G401 (cell line): ENCODE results near the gene IQCH. TPM values are rescaled to one million over a fixed set of nuclear protein-coding genes. Genes with fewer than 3 reads are reported as not detected.
A peak's percentile ranks its signal among the peaks of the same experiment; 100 is the strongest.
"Not testable (repeated sequence)": the region's sequence is repeated elsewhere in the genome, so short reads cannot be mapped to it uniquely, and the experiment has no call there.

Experiments used
- DNase-seq: peaks from one replicate; pipeline ENCODE4 v3.0.0-alpha.2; 2015; ENCODE audit warnings: low spot score
- in situ Hi-C: cut with HindIII; loops from 2 replicates; pipeline ENCODE4 v1.10.0; 2016; ENCODE audit warnings: low sequenced_read_pairs, mixed read lengths
- total RNA-seq: library from RNA; depleted of rRNA; stranded (reverse); fragments of >200 nt; shearing (Covaris generic); gene quantifications from 2 replicates; pipeline ENCODE4 v1.2.3, GENCODE V29; 2014

The IQCH gene
- total RNA-seq, 1 experiment from 2014 or later, result 10.1 TPM

GRCh38 chr15:67335534-67336222, 81.1 kb downstream of the IQCH start:
- in situ Hi-C loops, result no loop called here
- no peak for DNase-seq

- DNase-seq, result no peak
- in situ Hi-C loops, result no loop called here
These were observed 86.0 kb downstream of the IQCH start for GRCh38 chr15:67340630-67341029.

DNA sequence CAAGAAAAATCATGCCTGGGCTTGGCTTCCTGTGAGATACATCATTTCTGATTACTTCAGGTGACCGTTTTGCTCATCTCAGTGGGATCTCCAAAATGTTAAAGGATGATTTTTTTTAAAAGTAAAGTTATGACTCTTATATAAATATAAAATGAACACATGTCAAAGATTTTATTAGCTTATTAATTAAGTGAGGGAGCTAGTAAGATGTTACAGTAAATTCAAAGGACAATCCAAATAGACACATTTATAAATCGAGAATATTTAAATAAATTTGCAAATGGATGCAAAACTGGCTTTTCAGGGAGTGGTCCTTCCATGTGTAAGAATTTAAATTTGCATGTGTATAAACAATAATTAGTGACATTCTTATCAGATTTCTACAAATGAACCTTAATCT, 87.0 kb downstream of the IQCH start:
- no peak for DNase-seq
- in situ Hi-C loops, result no loop called here

GRCh38 chr15:67343206-67343605, 88.6 kb downstream of the IQCH start:
- in situ Hi-C loops, result no loop called here

DNA sequence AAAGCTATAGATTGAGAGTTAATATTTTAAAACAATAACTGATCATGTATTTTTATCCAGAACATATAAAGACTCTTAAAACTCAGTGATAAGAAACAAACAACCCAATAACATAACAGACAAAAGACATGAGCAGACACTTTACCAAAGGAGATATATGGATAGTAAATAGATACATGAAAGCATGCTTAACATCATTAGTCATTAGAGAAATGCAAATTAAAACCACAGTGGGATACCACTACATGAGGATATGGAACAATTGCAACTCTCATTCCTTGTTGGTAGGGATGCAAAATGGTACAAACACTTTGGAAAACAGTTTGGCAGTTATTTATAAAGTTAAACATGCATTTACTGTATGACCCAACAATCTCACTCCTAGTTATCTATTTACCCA, 95.0 kb downstream of the IQCH start:
- DNase-seq, result no peak
- in situ Hi-C loops, result no loop called here

More at GRCh38 chr15:67343206-67343605, 88.6 kb downstream of the IQCH start:
- no peak for DNase-seq

GRCh38 chr15:67350042-67350441, 95.5 kb downstream of the IQCH start:
- DNase-seq, result no peak
- in situ Hi-C loops, result no loop called here

GRCh38 chr15:67358391-67358790, 103.8 kb downstream of the IQCH start:
- in situ Hi-C loops, result no loop called here
- no peak for DNase-seq

DNA sequence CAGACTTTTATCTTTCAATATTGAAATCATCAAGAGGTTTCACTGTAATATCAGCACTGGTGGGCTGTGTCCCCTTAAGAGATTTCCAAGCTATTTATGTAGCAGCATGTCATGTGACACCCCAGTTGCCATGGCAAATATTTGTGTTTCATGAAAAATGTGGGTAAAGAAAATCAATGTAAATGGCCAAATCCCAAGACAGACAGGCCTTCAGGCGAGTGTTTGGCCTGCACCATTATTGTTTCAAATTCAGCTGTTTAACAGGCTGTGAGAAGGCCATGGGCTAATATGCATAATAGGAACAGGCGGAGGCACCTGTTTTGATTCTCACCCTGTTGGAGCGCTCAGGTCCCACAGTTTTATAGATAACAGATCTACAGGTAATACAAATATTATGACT, 104.2 kb downstream of the IQCH start:
- in situ Hi-C loops, result no loop called here
- DNase-seq, result no peak

DNA sequence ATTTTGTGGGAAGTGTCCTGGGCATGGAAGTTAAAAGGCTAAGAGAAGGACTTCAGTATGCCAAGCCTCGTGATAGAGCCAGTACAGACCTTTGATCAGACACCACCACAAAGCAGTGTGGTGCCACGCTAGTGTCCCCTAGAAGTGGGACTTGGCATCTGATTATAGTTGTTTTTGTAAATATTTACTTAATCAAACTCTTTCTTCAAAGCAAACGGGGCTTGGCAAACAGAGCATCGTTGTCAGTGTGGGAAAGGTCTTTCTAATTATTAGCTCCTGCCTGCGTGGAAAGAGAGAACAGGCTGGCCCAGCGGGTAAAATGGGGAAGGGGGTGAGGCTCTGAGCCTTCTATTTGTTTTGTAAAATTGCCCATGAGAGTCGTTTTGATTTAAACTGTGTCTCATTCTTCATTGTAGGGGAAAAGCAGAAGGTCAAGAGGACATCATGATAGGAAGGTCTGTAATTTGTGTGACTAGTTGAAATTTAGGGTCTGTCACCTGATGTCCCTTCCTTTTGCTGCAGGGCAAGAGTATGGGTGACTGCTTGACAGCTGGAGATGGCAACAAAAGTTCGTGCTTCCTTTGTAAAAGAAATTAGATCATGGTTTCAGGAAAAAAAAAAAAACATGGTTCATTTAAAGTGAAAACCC, 105.0 kb downstream of the IQCH start:
- DNase-seq, result no peak
- in situ Hi-C loops, result no loop called here

- DNase-seq, result no peak
- in situ Hi-C loops, result no loop called here
These were observed 106.5 kb downstream of the IQCH start for GRCh38 chr15:67361100-67361499.

GRCh38 chr15:67363712-67364111, 109.1 kb downstream of the IQCH start:
- in situ Hi-C loops, DNase-seq: not testable (repeated sequence)

- in situ Hi-C loops, result no loop called here
These were observed 111.4 kb downstream of the IQCH start for GRCh38 chr15:67365994-67366393.

DNA sequence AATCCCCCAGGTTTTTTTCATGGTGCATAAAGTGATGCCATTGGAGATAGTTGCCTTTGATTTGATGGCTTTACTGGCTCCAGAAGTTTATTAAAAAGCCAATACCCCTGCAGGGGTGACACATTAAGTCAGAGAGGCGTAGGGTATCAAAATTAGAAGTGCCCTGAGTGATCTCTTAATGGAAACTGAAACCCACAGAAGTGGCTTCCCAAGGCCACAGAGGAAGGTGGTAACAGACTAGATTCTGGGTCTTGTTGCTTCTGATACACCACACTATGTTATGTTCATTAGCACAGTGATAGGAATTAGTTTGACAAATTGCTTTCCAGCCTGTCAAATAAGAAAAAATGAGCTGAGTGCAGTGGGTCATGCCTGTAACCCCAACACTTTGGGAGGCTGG, 112.3 kb downstream of the IQCH start:
- in situ Hi-C loops, result no loop called here
- no peak for DNase-seq

More at GRCh38 chr15:67365994-67366393, 111.4 kb downstream of the IQCH start:
- DNase-seq, result no peak

DNA sequence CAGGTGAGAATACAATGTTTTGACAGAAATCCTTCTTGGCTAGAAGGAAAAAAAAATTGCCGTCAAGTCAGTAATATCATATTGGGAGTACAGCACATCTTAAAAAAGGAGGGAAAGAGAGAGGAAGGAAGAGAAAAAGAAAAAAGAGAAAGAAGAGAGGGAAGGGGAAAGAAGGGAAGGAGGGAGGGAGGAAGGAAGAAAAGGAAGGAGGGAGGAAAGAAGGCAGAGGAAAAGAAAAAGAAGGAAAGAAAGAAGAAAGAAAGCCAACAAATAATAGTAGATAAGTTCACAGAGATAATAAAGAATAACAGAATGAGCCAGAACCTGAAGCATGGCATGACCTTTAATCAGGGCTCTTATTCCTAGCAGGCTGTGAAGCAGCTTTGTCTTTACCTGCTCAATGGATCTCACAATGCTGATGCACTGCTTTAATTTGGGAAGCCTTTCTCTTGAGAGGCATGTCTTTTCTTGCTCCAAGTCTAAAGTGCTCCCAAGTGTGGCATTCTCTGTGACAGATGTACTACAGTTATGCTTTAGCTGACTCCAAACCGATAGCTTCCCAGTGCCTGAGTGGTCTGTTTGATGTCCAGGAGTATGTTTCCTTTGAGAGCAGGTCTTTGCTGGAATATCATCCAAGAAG, 114.9 kb downstream of the IQCH start:
- in situ Hi-C loops, result no loop called here
- no peak for DNase-seq

- no peak for DNase-seq
- in situ Hi-C loops, result no loop called here
These were observed 115.8 kb downstream of the IQCH start for GRCh38 chr15:67370206-67370954.

GRCh38 chr15:67372543-67372942, 118.0 kb downstream of the IQCH start:
- in situ Hi-C loops, result no loop called here
- DNase-seq, result no peak

DNA sequence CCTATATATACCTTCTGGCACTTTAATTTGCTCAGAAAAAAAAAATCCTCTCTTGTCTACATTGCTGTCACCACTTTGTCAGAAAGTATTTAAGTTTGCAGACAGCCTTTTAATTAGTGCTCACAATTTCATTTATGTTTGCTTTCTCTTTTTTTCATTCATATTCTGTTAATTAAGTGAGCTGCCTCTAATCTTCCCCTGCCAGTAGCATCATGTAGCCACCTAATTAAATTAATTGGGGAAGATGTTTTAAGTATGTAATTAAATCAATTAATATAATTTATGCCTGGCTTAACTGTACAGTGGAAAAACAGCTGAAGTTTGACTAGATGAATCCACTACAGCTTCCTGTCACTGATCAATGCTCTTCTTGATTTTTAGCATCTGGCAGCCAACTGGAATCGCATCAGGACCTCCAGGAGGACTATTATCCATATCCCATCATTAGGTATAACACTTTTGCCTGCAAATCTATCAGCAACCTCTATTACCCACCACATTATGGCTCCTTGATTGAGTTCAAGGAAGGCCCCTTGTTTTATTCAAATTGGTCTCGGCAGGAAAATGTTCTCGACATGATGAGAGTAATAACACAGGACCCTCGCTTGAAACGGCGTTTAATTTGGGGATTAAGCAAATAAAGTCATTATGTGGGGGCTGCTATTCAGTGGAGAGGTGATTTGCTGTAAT, 118.5 kb downstream of the IQCH start:
- peak; percentile 78 for DNase-seq
- in situ Hi-C loops, result no loop called here

- in situ Hi-C loops, result no loop called here
- DNase-seq, result peak; percentile 64
These were observed 119.4 kb downstream of the IQCH start for GRCh38 chr15:67373971-67374370.

DNA sequence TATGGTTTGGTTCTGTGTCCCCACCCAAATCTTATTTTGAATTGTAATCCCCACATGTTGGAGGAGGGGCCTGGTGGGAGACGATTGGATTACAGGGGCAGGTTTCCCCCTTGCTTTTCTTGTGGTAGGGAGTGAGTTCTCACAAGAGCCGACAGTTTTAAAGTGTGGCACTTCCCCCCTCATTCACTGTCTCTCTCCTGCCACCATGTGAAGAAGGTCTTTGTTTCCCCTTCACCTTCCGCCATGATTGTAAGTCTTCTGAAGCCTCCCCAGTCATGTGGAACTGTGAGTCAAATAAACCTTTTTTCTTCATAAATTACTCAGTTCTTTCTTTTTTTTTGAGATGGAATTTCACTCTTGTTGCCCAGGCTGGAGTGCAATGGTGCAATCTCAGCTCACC, 124.9 kb downstream of the IQCH start:
- in situ Hi-C loops, result no loop called here

More for the DNA sequence above, 124.9 kb downstream of the IQCH start:
- no peak for DNase-seq
